Hepatocyte (in vitro differentiated cells): ENCODE measurements around the gene GPC3. TPM values are rescaled to one million over a fixed set of nuclear protein-coding genes. Genes with fewer than 3 reads are reported as not detected.
"Not testable (repeated sequence)": the region's sequence is repeated elsewhere in the genome, so short reads cannot be mapped to it uniquely, and the experiment has no call there.

Experiments used
- DNase-seq: peaks from one replicate; pipeline ENCODE4 v3.0.0-alpha.2; 2016; ENCODE audit warnings: low spot score
- H2AFZ ChIP-seq: fragments of 200-600 bp; sonication (generic); 2 replicates; pipeline ENCODE4 v1.6.0; 2016; ENCODE audit warnings: antibody characterized with exemption, mild to moderate bottlenecking
- H3K27ac ChIP-seq: fragments of 200-600 bp; sonication (generic); 2 replicates; pipeline ENCODE4 v1.5.1; 2016; ENCODE audit warnings: mild to moderate bottlenecking
- H3K27me3 ChIP-seq: fragments of 200-600 bp; sonication (generic); 2 replicates; pipeline ENCODE4 v1.6.1; 2016
- H3K36me3 ChIP-seq: fragments of 200-600 bp; sonication (generic); replicated peaks from 2 replicates; pipeline ENCODE4 v1.5.1; 2016; ENCODE audit warnings: low read depth; ENCODE audit not compliant: insufficient read depth
- H3K4me1 ChIP-seq: fragments of 200-600 bp; sonication (generic); 2 replicates; pipeline ENCODE4 v1.5.1; 2016; ENCODE audit warnings: mild to moderate bottlenecking, moderate library complexity; ENCODE audit not compliant: insufficient read depth
- H3K4me2 ChIP-seq: fragments of 200-600 bp; sonication (generic); 2 replicates; pipeline ENCODE4 v1.6.0; 2016
- H3K4me3 ChIP-seq: fragments of 200-600 bp; sonication (generic); 2 replicates; pipeline ENCODE4 v1.5.1; 2016; ENCODE audit warnings: mild to moderate bottlenecking
- H3K79me2 ChIP-seq: fragments of 200-600 bp; sonication (generic); 2 replicates; pipeline ENCODE4 v1.6.0; 2017; ENCODE audit warnings: mild to moderate bottlenecking
- H3K9me2 ChIP-seq: fragments of 200-600 bp; sonication (generic); replicated peaks from 2 replicates; pipeline ENCODE4 v1.6.0; 2017; ENCODE audit warnings: mild to moderate bottlenecking; ENCODE audit not compliant: insufficient read depth
- H3K9me3 ChIP-seq: fragments of 200-600 bp; sonication (generic); 2 replicates; pipeline ENCODE4 v1.5.1; 2016; ENCODE audit warnings: low read depth, mild to moderate bottlenecking
- H4K20me1 ChIP-seq: fragments of 200-600 bp; sonication (generic); 2 replicates; pipeline ENCODE4 v1.6.0; 2016; ENCODE audit warnings: mild to moderate bottlenecking; ENCODE audit not compliant: insufficient read depth, poor library complexity, severe bottlenecking
- EZH2 ChIP-seq: fragments of 200-600 bp; sonication (generic); IDR thresholded peaks from 2 replicates; pipeline ENCODE4 v1.6.1; 2016; ENCODE audit warnings: antibody characterized with exemption, mild to moderate bottlenecking, borderline replicate concordance
- EZH2phosphoT487 ChIP-seq: fragments of 200-600 bp; sonication (generic); IDR thresholded peaks from one replicate; pipeline ENCODE4 v1.6.1; 2018; ENCODE audit warnings: antibody characterized with exemption, mild to moderate bottlenecking, low read depth, moderate library complexity; ENCODE audit not compliant: unreplicated experiment, severe bottlenecking
- WGBS: methylation state at CpG from one replicate; pipeline ENCODE4 v1.1.6; 2016; ENCODE audit warnings: low lambda C conversion rate; ENCODE audit errors: missing lambda C conversion rate; 5-methylcytosine and 5-hydroxymethylcytosine counted together
- polyA plus RNA-seq: library from polyadenylated mRNA; unstranded; fragments of >200 nt; fragmentation: Nextera tagmentation; extraction: Ambion mirVana; gene quantifications from 2 replicates; pipeline ENCODE4 v1.2.1, GENCODE V29; 2016
- total RNA-seq: library from RNA; depleted of rRNA; stranded (reverse); fragments of >200 nt; gene quantifications from 2 replicates; pipeline ENCODE4 v1.2.3, GENCODE V29; 2014
- TF ChIP-seq, protein P1 (sequence below): fragments of 200-600 bp; sonication (generic); IDR thresholded peaks from 2 replicates; pipeline ENCODE4 v1.5.1; 2016; ENCODE audit warnings: antibody characterized with exemption, mild to moderate bottlenecking; ENCODE audit not compliant: poor library complexity

The GPC3 gene
- total and polyA plus RNA-seq, 2 experiments from 2014 or later: 789 to 860 TPM

DNA sequence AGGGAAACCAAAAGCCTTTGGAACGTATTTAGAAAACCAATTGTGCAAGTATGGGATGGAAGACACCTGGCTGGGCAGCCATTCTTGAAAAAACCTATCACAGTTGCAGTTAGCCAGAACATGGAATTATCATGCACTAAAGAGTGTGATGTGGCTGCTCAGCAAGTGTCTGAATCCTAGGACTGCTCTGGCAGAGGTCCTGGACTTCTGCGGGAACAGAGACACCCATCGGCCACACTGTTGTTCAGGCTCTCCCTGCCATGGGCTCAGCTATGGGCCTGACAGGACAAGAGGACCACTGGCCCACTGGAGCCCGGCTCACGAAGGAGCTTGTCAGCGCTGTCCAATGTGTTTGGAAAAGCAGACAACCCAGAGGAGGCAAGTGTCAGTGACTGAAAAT is 454.4 kb downstream of the GPC3 start:
- no peak for DNase-seq
- H3K4me1 ChIP-seq: no peaks in the 10 kb centered on the region
- no peaks in the 10 kb centered on the region for H3K79me2 ChIP-seq
- H3K4me3 ChIP-seq: no peak overlapping the region
- TF ChIP-seq EZH2 (no peak), EZH2phosphoT487 (no peak)
- TF ChIP-seq, protein P1, sequence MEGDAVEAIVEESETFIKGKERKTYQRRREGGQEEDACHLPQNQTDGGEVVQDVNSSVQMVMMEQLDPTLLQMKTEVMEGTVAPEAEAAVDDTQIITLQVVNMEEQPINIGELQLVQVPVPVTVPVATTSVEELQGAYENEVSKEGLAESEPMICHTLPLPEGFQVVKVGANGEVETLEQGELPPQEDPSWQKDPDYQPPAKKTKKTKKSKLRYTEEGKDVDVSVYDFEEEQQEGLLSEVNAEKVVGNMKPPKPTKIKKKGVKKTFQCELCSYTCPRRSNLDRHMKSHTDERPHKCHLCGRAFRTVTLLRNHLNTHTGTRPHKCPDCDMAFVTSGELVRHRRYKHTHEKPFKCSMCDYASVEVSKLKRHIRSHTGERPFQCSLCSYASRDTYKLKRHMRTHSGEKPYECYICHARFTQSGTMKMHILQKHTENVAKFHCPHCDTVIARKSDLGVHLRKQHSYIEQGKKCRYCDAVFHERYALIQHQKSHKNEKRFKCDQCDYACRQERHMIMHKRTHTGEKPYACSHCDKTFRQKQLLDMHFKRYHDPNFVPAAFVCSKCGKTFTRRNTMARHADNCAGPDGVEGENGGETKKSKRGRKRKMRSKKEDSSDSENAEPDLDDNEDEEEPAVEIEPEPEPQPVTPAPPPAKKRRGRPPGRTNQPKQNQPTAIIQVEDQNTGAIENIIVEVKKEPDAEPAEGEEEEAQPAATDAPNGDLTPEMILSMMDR: no peak
- no peaks in the 10 kb centered on the region for H3K36me3 ChIP-seq
- H3K9me2 ChIP-seq: no peaks in the 10 kb centered on the region
- no peak overlapping the region for H3K4me2 ChIP-seq
- 73% methylated on average over 6 of the region's 6 CpGs for WGBS
- H3K27ac ChIP-seq: no peak overlapping the region
- H3K9me3 ChIP-seq: no peaks in the 10 kb centered on the region
- H4K20me1 ChIP-seq: no peaks in the 10 kb centered on the region
- no peak overlapping the region for H2AFZ ChIP-seq
- H3K27me3 ChIP-seq: no peaks in the 10 kb centered on the region

DNA sequence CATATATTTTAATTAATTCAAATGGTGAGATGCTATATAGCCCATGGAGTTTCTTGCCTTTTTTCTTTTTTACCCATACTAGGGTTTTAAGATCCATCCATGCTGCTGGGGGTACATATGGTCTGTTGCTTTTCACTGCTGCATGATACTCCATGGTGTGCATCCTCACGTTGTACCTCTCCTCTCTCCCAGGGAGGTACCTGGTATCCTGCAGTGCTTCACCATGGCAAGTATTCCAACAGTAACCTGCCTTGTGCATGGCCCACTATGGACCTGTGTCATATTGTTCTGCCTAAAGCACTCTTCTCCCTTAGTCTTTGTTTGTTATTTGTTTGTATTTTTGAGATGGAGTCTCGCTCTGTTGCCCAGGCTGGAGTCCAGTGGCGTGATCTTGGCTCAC is 455.8 kb downstream of the GPC3 start:
- no peak for DNase-seq
- Histone ChIP-seq H3K9me3 (no peaks in the 10 kb centered on the region), H3K4me2 (no peak overlapping the region), H3K4me3 (no peak overlapping the region), H4K20me1 (no peaks in the 10 kb centered on the region), H3K36me3 (no peaks in the 10 kb centered on the region), H3K9me2 (no peaks in the 10 kb centered on the region), H3K27ac (no peak overlapping the region), H3K27me3 (no peaks in the 10 kb centered on the region), H3K79me2 (no peaks in the 10 kb centered on the region), H3K4me1 (no peaks in the 10 kb centered on the region), H2AFZ (no peak overlapping the region)
- WGBS: 84% methylated on average over 3 of the region's 3 CpGs
- TF ChIP-seq, protein P1: no peak
- TF ChIP-seq EZH2phosphoT487: no peak
- no peak for TF ChIP-seq EZH2

DNA sequence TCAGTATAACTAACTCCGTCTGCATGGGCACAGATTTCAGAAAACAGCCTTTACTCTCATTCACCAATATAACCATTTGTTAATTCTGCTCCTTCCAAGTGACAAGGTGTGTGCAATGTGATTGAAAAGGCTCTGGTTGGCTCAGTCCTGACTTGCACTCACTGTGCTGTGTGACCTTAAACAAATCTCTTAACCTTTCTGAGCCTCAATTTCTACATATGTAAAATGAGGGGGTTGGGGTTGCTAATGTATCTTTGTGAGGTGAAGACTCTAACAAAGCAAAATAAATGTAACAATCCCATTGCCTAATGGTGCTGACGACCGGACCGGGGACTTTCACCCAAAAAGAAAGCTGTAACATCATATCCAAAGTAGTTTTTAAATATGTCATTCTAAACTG is 457.6 kb downstream of the GPC3 start:
- Histone ChIP-seq H3K36me3 (no peaks in the 10 kb centered on the region), H2AFZ (no peak overlapping the region), H3K9me3 (no peaks in the 10 kb centered on the region), H3K9me2 (no peaks in the 10 kb centered on the region), H3K4me3 (no peak overlapping the region), H3K4me2 (no peak overlapping the region), H4K20me1 (no peaks in the 10 kb centered on the region), H3K79me2 (no peaks in the 10 kb centered on the region), H3K27ac (no peak overlapping the region), H3K4me1 (no peaks in the 10 kb centered on the region), H3K27me3 (no peaks in the 10 kb centered on the region)
- DNase-seq: no peak
- WGBS: 88% methylated on average over 4 of the region's 4 CpGs
- TF ChIP-seq EZH2 (no peak), EZH2phosphoT487 (no peak)
- TF ChIP-seq, protein P1: no peak

- 46% methylated on average over 3 of the region's 3 CpGs for WGBS
- no peaks in the 10 kb centered on the region for H3K9me2 ChIP-seq
- no peaks in the 10 kb centered on the region for H4K20me1 ChIP-seq
- no peak overlapping the region for H3K4me3 ChIP-seq
- H3K27ac ChIP-seq: no peak overlapping the region
- H2AFZ ChIP-seq: no peak overlapping the region
- no peaks in the 10 kb centered on the region for H3K9me3 ChIP-seq
- no peak for DNase-seq
- no peaks in the 10 kb centered on the region for H3K4me1 ChIP-seq
- no peak overlapping the region for H3K4me2 ChIP-seq
- no peaks in the 10 kb centered on the region for H3K79me2 ChIP-seq
- H3K27me3 ChIP-seq: no peaks in the 10 kb centered on the region
- no peaks in the 10 kb centered on the region for H3K36me3 ChIP-seq
- TF ChIP-seq EZH2phosphoT487: no peak
- TF ChIP-seq, protein P1: no peak
- TF ChIP-seq EZH2: no peak
Measured at GRCh38 chrX:133527415-133527814, 458.0 kb downstream of the GPC3 start.

GRCh38 chrX:133526773-133527172 is 458.6 kb downstream of the GPC3 start:
- not testable (repeated sequence) for H3K36me3 ChIP-seq, H3K4me2 ChIP-seq, H3K9me3 ChIP-seq, H3K79me2 ChIP-seq, H2AFZ ChIP-seq, H3K4me1 ChIP-seq, H3K9me2 ChIP-seq, H3K4me3 ChIP-seq, H3K27me3 ChIP-seq, H3K27ac ChIP-seq, H4K20me1 ChIP-seq, DNase-seq
- 95% methylated on average over 3 of the region's 3 CpGs for WGBS
